ENCODE measurements around the gene EIF4A3.

The EIF4A3 gene

GRCh38 chr17:80187090-80187489 is 40.2 kb upstream of the EIF4A3 start:
- Histone ChIP-seq H3K4me1 (no peaks in the 10 kb centered on the region), H3K4me2 (ENCODE audit: low read length) (no peak overlapping the region), H2AFZ (no peak overlapping the region), H3K4me3 (ENCODE audit: low read depth, low read length) (no peak overlapping the region), H3K9me3 (ENCODE audit: control insufficient read depth, low read length) (no peaks in the 10 kb centered on the region), H3K27ac (no peak overlapping the region), H3K27me3 (ENCODE audit: control insufficient read depth, insufficient read depth, low read length) (no peaks in the 10 kb centered on the region), H3K36me3 (ENCODE audit: control insufficient read depth, insufficient read depth, low read length) (no peaks in the 10 kb centered on the region), H3K79me2 (no peaks in the 10 kb centered on the region), H3K9ac (no peak overlapping the region)
- TF ChIP-seq, protein P1, sequence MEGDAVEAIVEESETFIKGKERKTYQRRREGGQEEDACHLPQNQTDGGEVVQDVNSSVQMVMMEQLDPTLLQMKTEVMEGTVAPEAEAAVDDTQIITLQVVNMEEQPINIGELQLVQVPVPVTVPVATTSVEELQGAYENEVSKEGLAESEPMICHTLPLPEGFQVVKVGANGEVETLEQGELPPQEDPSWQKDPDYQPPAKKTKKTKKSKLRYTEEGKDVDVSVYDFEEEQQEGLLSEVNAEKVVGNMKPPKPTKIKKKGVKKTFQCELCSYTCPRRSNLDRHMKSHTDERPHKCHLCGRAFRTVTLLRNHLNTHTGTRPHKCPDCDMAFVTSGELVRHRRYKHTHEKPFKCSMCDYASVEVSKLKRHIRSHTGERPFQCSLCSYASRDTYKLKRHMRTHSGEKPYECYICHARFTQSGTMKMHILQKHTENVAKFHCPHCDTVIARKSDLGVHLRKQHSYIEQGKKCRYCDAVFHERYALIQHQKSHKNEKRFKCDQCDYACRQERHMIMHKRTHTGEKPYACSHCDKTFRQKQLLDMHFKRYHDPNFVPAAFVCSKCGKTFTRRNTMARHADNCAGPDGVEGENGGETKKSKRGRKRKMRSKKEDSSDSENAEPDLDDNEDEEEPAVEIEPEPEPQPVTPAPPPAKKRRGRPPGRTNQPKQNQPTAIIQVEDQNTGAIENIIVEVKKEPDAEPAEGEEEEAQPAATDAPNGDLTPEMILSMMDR (IDR thresholded peaks at IDR 0.05): no peak

- Histone ChIP-seq H3K36me3 (ENCODE audit: control insufficient read depth, insufficient read depth, low read length) (no peaks in the 10 kb centered on the region), H3K4me1 (no peaks in the 10 kb centered on the region), H2AFZ (no peak overlapping the region), H3K9ac (no peak overlapping the region), H3K27ac (no peak overlapping the region), H3K4me2 (ENCODE audit: low read length) (no peak overlapping the region), H3K27me3 (ENCODE audit: control insufficient read depth, insufficient read depth, low read length) (no peaks in the 10 kb centered on the region), H3K79me2 (no peaks in the 10 kb centered on the region), H3K4me3 (ENCODE audit: low read depth, low read length) (no peak overlapping the region), H3K9me3 (ENCODE audit: control insufficient read depth, low read length) (no peaks in the 10 kb centered on the region)
- TF ChIP-seq, protein P1 (IDR thresholded peaks at IDR 0.05): no peak
Measured at GRCh38 chr17:80185968-80186367, 39.0 kb upstream of the EIF4A3 start.

GRCh38 chr17:80184423-80184714 is 37.4 kb upstream of the EIF4A3 start:
- Histone ChIP-seq H3K4me3 (ENCODE audit: low read depth, low read length) (no peak overlapping the region), H2AFZ (no peak overlapping the region), H3K36me3 (ENCODE audit: control insufficient read depth, insufficient read depth, low read length) (no peaks in the 10 kb centered on the region), H3K4me2 (ENCODE audit: low read length) (no peak overlapping the region), H3K27ac (no peak overlapping the region), H3K9ac (no peak overlapping the region), H3K27me3 (ENCODE audit: control insufficient read depth, insufficient read depth, low read length) (no peaks in the 10 kb centered on the region), H3K79me2 (no peaks in the 10 kb centered on the region), H3K4me1 (no peaks in the 10 kb centered on the region), H3K9me3 (ENCODE audit: control insufficient read depth, low read length) (no peaks in the 10 kb centered on the region)
- TF ChIP-seq, protein P1 (IDR thresholded peaks at IDR 0.05): no peak

DNA sequence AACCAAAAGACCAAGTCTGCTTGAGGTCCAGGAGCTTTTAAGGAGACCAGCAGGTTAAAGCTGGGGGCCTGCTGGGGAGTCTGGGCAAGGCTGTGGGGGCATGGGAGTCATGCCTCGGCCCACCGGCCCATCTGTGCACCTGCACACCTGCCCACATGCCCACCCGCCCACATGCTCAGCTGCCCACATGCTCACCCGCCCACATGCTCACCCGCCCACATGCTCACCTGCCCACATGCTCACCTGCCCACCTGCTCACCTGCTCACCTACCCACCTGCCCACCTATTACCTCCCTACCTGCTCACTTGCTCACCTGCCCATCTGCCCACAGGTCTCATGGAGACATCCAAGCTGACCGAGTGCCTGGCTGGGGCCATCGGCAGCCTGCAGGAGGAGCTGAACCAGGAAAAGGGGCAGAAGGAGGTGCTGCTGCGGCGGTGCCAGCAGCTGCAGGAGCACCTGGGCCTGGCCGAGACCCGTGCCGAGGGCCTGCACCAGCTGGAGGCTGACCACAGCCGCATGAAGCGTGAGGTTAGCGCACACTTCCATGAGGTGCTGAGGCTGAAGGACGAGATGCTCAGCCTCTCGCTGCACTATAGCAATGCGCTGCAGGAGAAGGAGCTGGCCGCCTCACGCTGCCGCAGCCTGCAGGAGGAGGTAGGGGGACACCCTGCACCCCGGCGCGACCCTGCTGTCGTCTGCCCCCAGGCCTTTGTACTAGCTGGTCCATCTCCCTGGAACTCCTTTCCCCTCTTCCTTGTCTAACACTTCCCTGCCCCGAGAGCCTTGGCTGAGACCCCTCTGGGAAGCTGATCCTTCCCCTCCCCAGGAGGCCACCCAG is 36.9 kb upstream of the EIF4A3 start:
- TF ChIP-seq, protein P1 (IDR thresholded peaks at IDR 0.05): no peak
- H3K9ac ChIP-seq: no peak overlapping the region
- H3K4me1 ChIP-seq: no peaks in the 10 kb centered on the region
- no peak overlapping the region for H2AFZ ChIP-seq
- H3K36me3 ChIP-seq (ENCODE audit: control insufficient read depth, insufficient read depth, low read length): no peaks in the 10 kb centered on the region
- H3K79me2 ChIP-seq: no peaks in the 10 kb centered on the region
- no peaks in the 10 kb centered on the region for H3K27me3 ChIP-seq (ENCODE audit: control insufficient read depth, insufficient read depth, low read length)
- no peaks in the 10 kb centered on the region for H3K9me3 ChIP-seq (ENCODE audit: control insufficient read depth, low read length)
- H3K4me2 ChIP-seq (ENCODE audit: low read length): no peak overlapping the region
- H3K27ac ChIP-seq: no peak overlapping the region
- no peak overlapping the region for H3K4me3 ChIP-seq (ENCODE audit: low read depth, low read length)

- Histone ChIP-seq H3K27ac (no peak overlapping the region), H3K4me2 (ENCODE audit: low read length) (no peak overlapping the region), H3K4me3 (ENCODE audit: low read depth, low read length) (no peak overlapping the region), H3K27me3 (ENCODE audit: control insufficient read depth, insufficient read depth, low read length) (no peaks in the 10 kb centered on the region), H3K9me3 (ENCODE audit: control insufficient read depth, low read length) (no peaks in the 10 kb centered on the region), H3K4me1 (no peaks in the 10 kb centered on the region), H2AFZ (no peak overlapping the region), H3K36me3 (ENCODE audit: control insufficient read depth, insufficient read depth, low read length) (no peaks in the 10 kb centered on the region), H3K9ac (no peak overlapping the region), H3K79me2 (no peaks in the 10 kb centered on the region)
- TF ChIP-seq, protein P1 (IDR thresholded peaks at IDR 0.05): no peak
Measured at GRCh38 chr17:80182845-80183223, 35.9 kb upstream of the EIF4A3 start.
